Kidney (tissue), 14 donors: ENCODE results near the gene C16orf95. TPM values are rescaled to one million over a fixed set of nuclear protein-coding genes. Genes with fewer than 3 reads are reported as not detected.

Experiments
- DNase-seq, 5 donors: peaks; one replicate each; pipeline ENCODE4 v3.0.0-alpha.2; 2013 to 2020
- FAIRE-seq: peaks from 2 replicates; lab custom pipeline; 2012; peaks lifted over from hg19 to GRCh38; lab: Jason Lieb, UNC
- H3K27ac ChIP-seq, 2 donors: one replicate each; pipeline ENCODE4 v1.7.0; 2013; ENCODE audit warnings: low read depth in 2 of 2, low read length in 2 of 2, inconsistent platforms in 1 of 2
- H3K27me3 ChIP-seq: one replicate; pipeline ENCODE4 v1.7.1; 2013; ENCODE audit warnings: low read length, inconsistent platforms; ENCODE audit not compliant: control insufficient read depth, insufficient read depth
- H3K36me3 ChIP-seq, 3 donors: one replicate each; pipeline versions ENCODE4 v1.7.0 to v1.7.1; 2013; ENCODE audit warnings: low read length in 3 of 3, control low read depth in 1 of 3, inconsistent platforms in 1 of 3; ENCODE audit not compliant: insufficient read depth in 3 of 3, control insufficient read depth in 2 of 3
- H3K4me1 ChIP-seq, 3 donors: one replicate each; pipeline versions ENCODE4 v1.7.0 to v1.7.1; 2013; ENCODE audit warnings: low read length in 3 of 3, inconsistent platforms in 1 of 3, low read depth in 1 of 3; ENCODE audit not compliant: control insufficient read depth in 2 of 3, insufficient read depth in 2 of 3
- H3K4me3 ChIP-seq, 3 donors: one replicate each; pipeline versions ENCODE4 v1.7.0 to v1.8.1; 2013; ENCODE audit warnings: low read length in 3 of 3, control low read depth in 1 of 3, inconsistent platforms in 1 of 3
- H3K9ac ChIP-seq, 3 donors: one replicate each; pipeline versions ENCODE4 v1.7.0 to v1.7.1; 2013; ENCODE audit warnings: low read length in 3 of 3, control low read depth in 1 of 3, inconsistent platforms in 1 of 3
- H3K9me3 ChIP-seq, 3 donors: one replicate each; pipeline versions ENCODE4 v1.7.0 to v1.7.1; 2013; ENCODE audit warnings: low read length in 3 of 3, control low read depth in 1 of 3, inconsistent platforms in 1 of 3; ENCODE audit not compliant: control insufficient read depth in 2 of 3, insufficient read depth in 1 of 3
- CTCF ChIP-seq: IDR thresholded peaks from 3 replicates; pipeline ENCODE4 v1.5.1; 2012; ENCODE audit warnings: mild to moderate bottlenecking, moderate library complexity, borderline replicate concordance; ENCODE audit not compliant: insufficient read depth; ENCODE audit errors: extremely low read depth
- intact Hi-C: fragments of 100-400 bp; cut with DNase I; formaldehyde crosslinking; loops from one replicate; pipeline ENCODE4 v1.11.1; 2022
- polyA plus RNA-seq: library from polyadenylated mRNA; stranded (reverse); fragments of 350-450 nt; fragmentation: Illumina TruSeq; extraction: RNeasy Lipid Tissue Mini Kit (QIAGEN cat#74804); gene quantifications from one replicate; pipeline ENCODE4 v1.2.3, GENCODE V29; 2014; ENCODE audit warnings: low read depth, low replicate concordance; ENCODE audit not compliant: insufficient read depth
- total RNA-seq: library from RNA; stranded (reverse); fragmentation: NEBNext Ultra II Directional; extraction: Animal tissue kit (Norgen Biotek cat#: 25700); gene quantifications from one replicate; pipeline ENCODE4 v1.2.1, GENCODE V29; 2021
- donor health status: control.
- donor health status: control.
- donor health status: control.
- donor health status: control.
- donor health status: control.
- donor health status: DM: yes; HTN: yes; CAD: no.
- donor health status: Normal renal cell carcinoma (clear cell type).

The C16orf95 gene
- total and polyA plus RNA-seq, 2 donors from 2014 or later = 2.5 to 11.5 TPM

- Histone ChIP-seq H3K9ac (no peak overlapping the region), H3K4me3 (no peak overlapping the region), H3K36me3 (peaks cover 2 to 17% (median 7%) of the 10 kb centered on the region in 3 donors), H3K9me3 (no peaks in the 10 kb centered on the region), H3K4me1 (no peaks in the 10 kb centered on the region), H3K27me3 (no peaks in the 10 kb centered on the region), H3K27ac (no peak overlapping the region)
- no peak for FAIRE-seq
- no peak for TF ChIP-seq CTCF
- intact Hi-C loops = no loop called here
- peak in 1 of 5 donors; percentile 61 for DNase-seq
These were observed 19.4 kb upstream of the C16orf95 start for GRCh38 chr16:87336434-87337240.

- H3K4me3 ChIP-seq = no peak overlapping the region
- peak in 1 of 5 donors; percentile 65 for DNase-seq
- TF ChIP-seq CTCF = no peak
- intact Hi-C loops = no loop called here
- H3K9me3 ChIP-seq = no peaks in the 10 kb centered on the region
- no peaks in the 10 kb centered on the region for H3K4me1 ChIP-seq
- no peak overlapping the region for H3K9ac ChIP-seq
- FAIRE-seq = no peak
- H3K27ac ChIP-seq = no peak overlapping the region
- H3K27me3 ChIP-seq = no peaks in the 10 kb centered on the region
- H3K36me3 ChIP-seq = peaks cover 2 to 17% (median 9%) of the 10 kb centered on the region in 3 donors
These were observed 18.6 kb upstream of the C16orf95 start for GRCh38 chr16:87335625-87336433.

GRCh38 chr16:87334651-87335624 lies 17.7 kb upstream of the C16orf95 start:
- peaks cover 0 to 19% (median 18%) of the 10 kb centered on the region in 3 donors for H3K36me3 ChIP-seq
- no peak overlapping the region for H3K9ac ChIP-seq
- DNase-seq (peak in 1 of 5 donors; percentile 66), FAIRE-seq (no peak)
- no peak for TF ChIP-seq CTCF
- no peak overlapping the region for H3K27ac ChIP-seq
- intact Hi-C loops = no loop called here
- no peaks in the 10 kb centered on the region for H3K27me3 ChIP-seq
- no peak overlapping the region for H3K4me3 ChIP-seq
- no peaks in the 10 kb centered on the region for H3K4me1 ChIP-seq
- no peaks in the 10 kb centered on the region for H3K9me3 ChIP-seq
